ENCODE data around the gene LRRC63. TPM values are rescaled to one million over a fixed set of nuclear protein-coding genes. Genes with fewer than 3 reads are reported as not detected.
"Not testable (repeated sequence)": the region's sequence is repeated elsewhere in the genome, so short reads cannot be mapped to it uniquely, and the experiment has no call there.

Gene LRRC63
- total and polyA plus RNA-seq, 2 donors (not counting 3 experiments of a cell fraction or from before 2014, with no cell fraction given), result 0.04 TPM; not detected in 1

- peak overlapping the region; percentile 81 for H2AFZ ChIP-seq (ENCODE audit: low read depth, low read length)
Observed at GRCh38 chr13:46211116-46211482, 629 bp upstream of the LRRC63 start.

GRCh38 chr13:46213242-46213641 lies 1.5 kb downstream of the LRRC63 start:
- Histone ChIP-seq H3K36me3 (ENCODE audit: control insufficient read depth in 2 of 2, extremely low read depth in 1 of 2, insufficient read depth in 2 of 2, low read length in 2 of 2) (no peaks in the 10 kb centered on the region), H3K27me3 (ENCODE audit: control insufficient read depth in 2 of 2, insufficient read depth in 2 of 2, low read length in 2 of 2) (peaks cover 10 to 35% of the 10 kb centered on the region in 2 experiments), H3K4me2 (ENCODE audit: insufficient read depth, low read length) (no peak overlapping the region), H3K9me3 (replicated peaks; ENCODE audit: control insufficient read depth, insufficient read depth, low read length) (no peaks in the 10 kb centered on the region), H3K4me1 (ENCODE audit: control insufficient read depth, extremely low read depth, insufficient read depth, low read length) (peaks cover 9% of the 10 kb centered on the region), H4K20me1 (replicated peaks; ENCODE audit: control insufficient read depth, extremely low read depth, insufficient read depth, low read length) (no peaks in the 10 kb centered on the region), H3K4me3 (replicated peaks in 1 of 3; ENCODE audit: insufficient read depth in 1 of 3, low read depth in 1 of 3, low read length in 3 of 3) (no peak overlapping the region), H3K9ac (replicated peaks; ENCODE audit: extremely low read depth, insufficient read depth, low read length) (no peak overlapping the region), H3K27ac (ENCODE audit: insufficient read depth, low read depth, low read length) (no peak overlapping the region), H3K79me2 (ENCODE audit: control insufficient read depth, insufficient read depth, low read length) (no peaks in the 10 kb centered on the region), H3K9me1 (replicated peaks; ENCODE audit: control insufficient read depth, extremely low read depth, insufficient read depth, low read length) (no peaks in the 10 kb centered on the region), H2AFZ (ENCODE audit: low read depth, low read length) (no peak overlapping the region)
- BruUV-seq (replicated peaks), result no TSS peak
- no peak for DNase-seq (ENCODE audit: low read depth, low spot score)
- no peak for FAIRE-seq
- intact Hi-C loops (cut with micrococcal nuclease) (no loop called here), dilution Hi-C loops (cut with MboI; ENCODE audit: extremely low pct_ligation_motif_present, low sequenced_read_pairs) (no loop called here)
- POLR2A ChIA-PET, result no interaction called here
- CTCF ChIA-PET, result interaction anchor here (0.9 kb wide), 1 partner anchor 12 kb away, joined by 3 read pairs; no protein-coding TSS in a partner anchor
- TF ChIP-seq GATA2 (IDR thresholded peaks at IDR 0.05; ENCODE audit: insufficient read depth, insufficient read length, low read depth, low read length) (no peak), FOS (IDR thresholded peaks at IDR 0.05; ENCODE audit: borderline replicate concordance, insufficient read depth, low read length) (no peak), CTCF (IDR thresholded peaks at IDR 0.05; ENCODE audit: extremely low read depth in 1 of 2, insufficient read depth in 1 of 2, low read depth in 1 of 2, low read length in 2 of 2) (no peak), POLR2A (IDR thresholded peaks at IDR 0.05; ENCODE audit: low read depth, low read length) (no peak), JUN (IDR thresholded peaks at IDR 0.05; ENCODE audit: borderline replicate concordance, insufficient read depth, insufficient read length, low read depth) (no peak), MYC (IDR thresholded peaks at IDR 0.05; ENCODE audit: low read depth, low read length) (no peak)
- TF ChIP-seq, protein P1, sequence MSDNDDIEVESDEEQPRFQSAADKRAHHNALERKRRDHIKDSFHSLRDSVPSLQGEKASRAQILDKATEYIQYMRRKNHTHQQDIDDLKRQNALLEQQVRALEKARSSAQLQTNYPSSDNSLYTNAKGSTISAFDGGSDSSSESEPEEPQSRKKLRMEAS (IDR thresholded peaks at IDR 0.05; ENCODE audit: insufficient read depth, insufficient read length), result no peak

More at GRCh38 chr13:46211116-46211482, 629 bp upstream of the LRRC63 start:
- no TSS peak for BruUV-seq (replicated peaks)
- DNase-seq (ENCODE audit: low read depth, low spot score) (peak; percentile 3), FAIRE-seq (no peak)
- POLR2A ChIA-PET, result no interaction called here
- Histone ChIP-seq H3K36me3 (ENCODE audit: control insufficient read depth in 2 of 2, extremely low read depth in 1 of 2, insufficient read depth in 2 of 2, low read length in 2 of 2) (no peaks in the 10 kb centered on the region), H3K27ac (ENCODE audit: insufficient read depth, low read depth, low read length) (no peak overlapping the region), H3K4me3 (replicated peaks in 1 of 3; ENCODE audit: insufficient read depth in 1 of 3, low read depth in 1 of 3, low read length in 3 of 3) (peak overlapping the region; percentile 26 to 67 (median 28)), H3K4me2 (ENCODE audit: insufficient read depth, low read length) (peak overlapping the region; percentile 89), H3K9me3 (replicated peaks; ENCODE audit: control insufficient read depth, insufficient read depth, low read length) (no peaks in the 10 kb centered on the region), H4K20me1 (replicated peaks; ENCODE audit: control insufficient read depth, extremely low read depth, insufficient read depth, low read length) (no peaks in the 10 kb centered on the region), H3K4me1 (ENCODE audit: control insufficient read depth, extremely low read depth, insufficient read depth, low read length) (peaks cover 9% of the 10 kb centered on the region), H3K9ac (replicated peaks; ENCODE audit: extremely low read depth, insufficient read depth, low read length) (no peak overlapping the region), H3K27me3 (ENCODE audit: control insufficient read depth in 2 of 2, insufficient read depth in 2 of 2, low read length in 2 of 2) (peaks cover 12 to 35% of the 10 kb centered on the region in 2 experiments), H3K9me1 (replicated peaks; ENCODE audit: control insufficient read depth, extremely low read depth, insufficient read depth, low read length) (no peaks in the 10 kb centered on the region), H3K79me2 (ENCODE audit: control insufficient read depth, insufficient read depth, low read length) (no peaks in the 10 kb centered on the region)
- TF ChIP-seq EZH2 (IDR thresholded peaks at IDR 0.05; ENCODE audit: borderline replicate concordance, low read depth, low read length, severe bottlenecking), result peak; percentile 23
- TF ChIP-seq JUN (IDR thresholded peaks at IDR 0.05; ENCODE audit: borderline replicate concordance, insufficient read depth, insufficient read length, low read depth), result no peak
- TF ChIP-seq POLR2AphosphoS5 (IDR thresholded peaks at IDR 0.05; ENCODE audit: insufficient read depth, low read depth, low read length), result no peak
- TF ChIP-seq MYC (IDR thresholded peaks at IDR 0.05; ENCODE audit: low read depth, low read length), result no peak
- CTCF ChIA-PET, result interaction anchor here (1.5 kb wide), 1 partner anchor 79 kb away, joined by 5 read pairs; no protein-coding TSS in a partner anchor
- intact Hi-C loops (cut with micrococcal nuclease), result no loop called here
- dilution Hi-C loops (cut with MboI; ENCODE audit: extremely low pct_ligation_motif_present, low sequenced_read_pairs), result no loop called here

DNA sequence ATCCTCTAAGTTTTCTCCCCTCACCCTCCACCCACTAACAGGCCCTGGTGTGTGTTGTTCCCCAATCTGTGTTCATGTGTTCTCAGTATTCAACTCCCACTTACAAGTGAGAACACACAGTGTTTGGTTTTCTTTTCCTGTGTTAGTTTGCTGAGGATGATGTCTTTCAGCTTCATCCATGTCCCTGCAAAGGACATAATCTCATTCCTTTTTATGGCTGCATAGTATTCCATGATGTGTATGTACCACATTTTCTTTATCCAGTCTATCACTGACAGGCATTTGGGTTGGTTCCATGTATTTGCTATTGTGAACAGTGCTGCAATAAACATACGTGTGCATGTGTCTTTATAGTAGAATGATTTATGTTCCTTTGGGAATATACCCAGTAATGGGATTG lies 3.0 kb downstream of the LRRC63 start:
- H3K9me1 ChIP-seq (replicated peaks; ENCODE audit: control insufficient read depth, extremely low read depth, insufficient read depth, low read length); H4K20me1 ChIP-seq (replicated peaks; ENCODE audit: control insufficient read depth, extremely low read depth, insufficient read depth, low read length); H3K27ac ChIP-seq (ENCODE audit: insufficient read depth, low read depth, low read length); H3K79me2 ChIP-seq (ENCODE audit: control insufficient read depth, insufficient read depth, low read length); FAIRE-seq; dilution Hi-C loops (cut with MboI; ENCODE audit: extremely low pct_ligation_motif_present, low sequenced_read_pairs); H3K36me3 ChIP-seq (ENCODE audit: control insufficient read depth in 2 of 2, extremely low read depth in 1 of 2, insufficient read depth in 2 of 2, low read length in 2 of 2); intact Hi-C loops (cut with micrococcal nuclease); H3K9me3 ChIP-seq (replicated peaks; ENCODE audit: control insufficient read depth, insufficient read depth, low read length); BruUV-seq (replicated peaks); H3K9ac ChIP-seq (replicated peaks; ENCODE audit: extremely low read depth, insufficient read depth, low read length); H3K4me1 ChIP-seq (ENCODE audit: control insufficient read depth, extremely low read depth, insufficient read depth, low read length); POLR2A ChIA-PET; DNase-seq (ENCODE audit: low read depth, low spot score); H2AFZ ChIP-seq (ENCODE audit: low read depth, low read length); H3K4me2 ChIP-seq (ENCODE audit: insufficient read depth, low read length); CTCF ChIA-PET; H3K4me3 ChIP-seq (replicated peaks in 1 of 3; ENCODE audit: insufficient read depth in 1 of 3, low read depth in 1 of 3, low read length in 3 of 3): not testable (repeated sequence)
- peaks cover 6 to 22% of the 10 kb centered on the region in 2 experiments for H3K27me3 ChIP-seq (ENCODE audit: control insufficient read depth in 2 of 2, insufficient read depth in 2 of 2, low read length in 2 of 2)
